D721Med (cell line): Measurements from ENCODE around the gene TM4SF5.

Source experiments
- DNase-seq: peaks from one replicate; pipeline ENCODE4 v3.0.0; 2011; ENCODE audit warnings: low spot score; ENCODE audit not compliant: insufficient read length
- FAIRE-seq: peaks from 2 replicates; lab custom pipeline; 2011; peaks lifted over from hg19 to GRCh38; lab: Jason Lieb, UNC
- CTCF ChIP-seq: IDR thresholded peaks from 2 replicates; pipeline ENCODE4 v1.5.1; 2012; ENCODE audit warnings: mild to moderate bottlenecking, control low read depth; ENCODE audit not compliant: insufficient read depth; ENCODE audit errors: missing control alignments

Gene TM4SF5

GRCh38 chr17:4806777-4807604, 35.3 kb downstream of the TM4SF5 start, which contains the start of gene PLD2:
TSS of gene PLD2 (plus strand) at chr17:4807152. CDS start at chr17:4807773, 621 bp downstream.
- DNase-seq = peak; percentile 100
- TF ChIP-seq CTCF = no peak

GRCh38 chr17:4807605-4808377, 36.1 kb downstream of the TM4SF5 start:
- no peak for TF ChIP-seq CTCF

More at GRCh38 chr17:4806777-4807604, 35.3 kb downstream of the TM4SF5 start, which contains the start of gene PLD2:
- FAIRE-seq = no peak

GRCh38 chr17:4808378-4808767, 36.7 kb downstream of the TM4SF5 start:
- no peak for TF ChIP-seq CTCF
- DNase-seq (no peak), FAIRE-seq (no peak)

More at GRCh38 chr17:4807605-4808377, 36.1 kb downstream of the TM4SF5 start:
- DNase-seq (no peak), FAIRE-seq (no peak)

- no peak for TF ChIP-seq CTCF
- DNase-seq (no peak), FAIRE-seq (no peak)
Observed at GRCh38 chr17:4810696-4811290, 39.1 kb downstream of the TM4SF5 start.

GRCh38 chr17:4811471-4811870, 39.8 kb downstream of the TM4SF5 start:
- no peak for FAIRE-seq

GRCh38 chr17:4812690-4813089, 41.0 kb downstream of the TM4SF5 start:
- no peak for DNase-seq
- no peak for FAIRE-seq
- TF ChIP-seq CTCF = no peak

More at GRCh38 chr17:4811471-4811870, 39.8 kb downstream of the TM4SF5 start:
- DNase-seq = no peak
- no peak for TF ChIP-seq CTCF
